ENCODE data around the gene AQP10.

AQP10 gene

GRCh38 chr1:154350383-154350782 is 29.5 kb downstream of the AQP10 start:
- no peak for TF ChIP-seq CTCF (IDR thresholded peaks at IDR 0.05; ENCODE audit: insufficient read depth, low read length, poor library complexity, severe bottlenecking)
- no peak for DNase-seq (ENCODE audit: extremely low read depth, insufficient read length)

GRCh38 chr1:154351363-154352068 is 30.6 kb downstream of the AQP10 start:
- no peak for TF ChIP-seq CTCF (IDR thresholded peaks at IDR 0.05; ENCODE audit: insufficient read depth, low read length, poor library complexity, severe bottlenecking)
- Histone ChIP-seq H3K27me3 (replicated peaks; ENCODE audit: control insufficient read depth, insufficient read depth, low read length) (no peaks in the 10 kb centered on the region), H3K4me3 (replicated peaks; ENCODE audit: low read depth, low read length) (no peak overlapping the region), H3K36me3 (ENCODE audit: control insufficient read depth, insufficient read depth, low read length) (peaks cover 14% of the 10 kb centered on the region)
- no peak for DNase-seq (ENCODE audit: extremely low read depth, insufficient read length)

More at GRCh38 chr1:154350383-154350782, 29.5 kb downstream of the AQP10 start:
- H3K27me3 ChIP-seq (replicated peaks; ENCODE audit: control insufficient read depth, insufficient read depth, low read length): no peaks in the 10 kb centered on the region
- H3K36me3 ChIP-seq (ENCODE audit: control insufficient read depth, insufficient read depth, low read length): peaks cover 22% of the 10 kb centered on the region
- no peak overlapping the region for H3K4me3 ChIP-seq (replicated peaks; ENCODE audit: low read depth, low read length)

- Histone ChIP-seq H3K36me3 (ENCODE audit: control insufficient read depth, insufficient read depth, low read length) (peaks cover 14% of the 10 kb centered on the region), H3K27me3 (replicated peaks; ENCODE audit: control insufficient read depth, insufficient read depth, low read length) (no peaks in the 10 kb centered on the region), H3K4me3 (replicated peaks; ENCODE audit: low read depth, low read length) (no peak overlapping the region)
- no peak for TF ChIP-seq CTCF (IDR thresholded peaks at IDR 0.05; ENCODE audit: insufficient read depth, low read length, poor library complexity, severe bottlenecking)
- no peak for DNase-seq (ENCODE audit: extremely low read depth, insufficient read length)
These were observed 31.3 kb downstream of the AQP10 start for GRCh38 chr1:154352245-154352580.

GRCh38 chr1:154352581-154353459 is 31.9 kb downstream of the AQP10 start:
- Histone ChIP-seq H3K4me3 (replicated peaks; ENCODE audit: low read depth, low read length) (peak overlapping the region; percentile 37), H3K27me3 (replicated peaks; ENCODE audit: control insufficient read depth, insufficient read depth, low read length) (no peaks in the 10 kb centered on the region), H3K36me3 (ENCODE audit: control insufficient read depth, insufficient read depth, low read length) (peaks cover 12% of the 10 kb centered on the region)
- DNase-seq (ENCODE audit: extremely low read depth, insufficient read length): no peak
- TF ChIP-seq CTCF (IDR thresholded peaks at IDR 0.05; ENCODE audit: insufficient read depth, low read length, poor library complexity, severe bottlenecking): peak; percentile 13

GRCh38 chr1:154353460-154353904 is 32.6 kb downstream of the AQP10 start:
- Histone ChIP-seq H3K4me3 (replicated peaks; ENCODE audit: low read depth, low read length) (no peak overlapping the region), H3K27me3 (replicated peaks; ENCODE audit: control insufficient read depth, insufficient read depth, low read length) (no peaks in the 10 kb centered on the region), H3K36me3 (ENCODE audit: control insufficient read depth, insufficient read depth, low read length) (peaks cover 10% of the 10 kb centered on the region)
- TF ChIP-seq CTCF (IDR thresholded peaks at IDR 0.05; ENCODE audit: insufficient read depth, low read length, poor library complexity, severe bottlenecking): peak; percentile 40
- no peak for DNase-seq (ENCODE audit: extremely low read depth, insufficient read length)
